ENCODE data around the gene SLAMF6. TPM values are rescaled to one million over a fixed set of nuclear protein-coding genes. Genes with fewer than 3 reads are reported as not detected.
"Not testable (repeated sequence)": the region's sequence is repeated elsewhere in the genome, so short reads cannot be mapped to it uniquely, and the experiment has no call there.

The SLAMF6 gene
- total and polyA plus RNA-seq, 4 donors, result 0.76 to 1.2 (median 0.92) TPM

GRCh38 chr1:160479091-160479490 lies 44.0 kb downstream of the SLAMF6 start:
- H3K36me3 ChIP-seq (ENCODE audit: control insufficient read depth in 4 of 4, insufficient read depth in 3 of 4, low read depth in 1 of 4, low read length in 3 of 4); H3K9ac ChIP-seq (ENCODE audit: low read depth in 1 of 2, low read length in 2 of 2); H3K4me3 ChIP-seq (ENCODE audit: low read depth in 1 of 3, low read length in 3 of 3); H3K4me1 ChIP-seq (ENCODE audit: control insufficient read depth in 4 of 4, insufficient read depth in 4 of 4, low read length in 3 of 4); DNase-seq (ENCODE audit: low spot score); H3K27ac ChIP-seq (ENCODE audit: low read depth in 1 of 2, low read length in 2 of 2); H3K27me3 ChIP-seq (ENCODE audit: control insufficient read depth in 4 of 4, insufficient read depth in 4 of 4, low read length in 3 of 4); H3K9me3 ChIP-seq (ENCODE audit: control insufficient read depth in 4 of 4, low read length in 3 of 4): not testable (repeated sequence)
- 79% methylated on average over 6 of the region's 6 CpGs for WGBS

- Histone ChIP-seq H3K4me3 (ENCODE audit: low read depth in 1 of 3, low read length in 3 of 3) (no peak overlapping the region), H3K27ac (ENCODE audit: low read depth in 1 of 2, low read length in 2 of 2) (no peak overlapping the region), H3K4me1 (ENCODE audit: control insufficient read depth in 4 of 4, insufficient read depth in 4 of 4, low read length in 3 of 4) (no peaks in the 10 kb centered on the region), H3K27me3 (ENCODE audit: control insufficient read depth in 4 of 4, insufficient read depth in 4 of 4, low read length in 3 of 4) (no peaks in the 10 kb centered on the region), H3K9me3 (ENCODE audit: control insufficient read depth in 4 of 4, low read length in 3 of 4) (no peaks in the 10 kb centered on the region), H3K9ac (ENCODE audit: low read depth in 1 of 2, low read length in 2 of 2) (no peak overlapping the region), H3K36me3 (ENCODE audit: control insufficient read depth in 4 of 4, insufficient read depth in 3 of 4, low read depth in 1 of 4, low read length in 3 of 4) (no peaks in the 10 kb centered on the region)
- 96% methylated on average over 1 of the region's 1 CpG for WGBS
- no peak for TF ChIP-seq FOXA2 (IDR thresholded peaks at IDR 0.05)
- no peak for TF ChIP-seq JUND (IDR thresholded peaks at IDR 0.05)
- TF ChIP-seq GABPA (IDR thresholded peaks at IDR 0.05 in 1 of 2, conservative IDR thresholded peaks at IDR 0.05 in 1 of 2), result no peak
- no peak for TF ChIP-seq RAD21 (IDR thresholded peaks at IDR 0.05)
- no peak for TF ChIP-seq REST (IDR thresholded peaks at IDR 0.05)
- TF ChIP-seq EGR1 (IDR thresholded peaks at IDR 0.05; ENCODE audit: low read depth in 2 of 2), result no peak
- no peak for TF ChIP-seq ZBTB33 (IDR thresholded peaks at IDR 0.05)
- no peak for TF ChIP-seq HNF4A (conservative IDR thresholded peaks at IDR 0.05)
- TF ChIP-seq MAX (IDR thresholded peaks at IDR 0.05), result no peak
- no peak for TF ChIP-seq SP1 (IDR thresholded peaks at IDR 0.05)
- no peak for TF ChIP-seq RXRA (IDR thresholded peaks at IDR 0.05)
- TF ChIP-seq CTCF (IDR thresholded peaks at IDR 0.05; ENCODE audit: low read depth, low read length, missing input control), result no peak
- no peak for TF ChIP-seq FOXA1 (IDR thresholded peaks at IDR 0.05)
- no peak for TF ChIP-seq ATF3 (IDR thresholded peaks at IDR 0.05)
- no peak for TF ChIP-seq HNF4G (IDR thresholded peaks at IDR 0.05)
- TF ChIP-seq TAF1 (conservative IDR thresholded peaks at IDR 0.05), result no peak
- no peak for TF ChIP-seq NR2F2 (IDR thresholded peaks at IDR 0.05)
- no peak for TF ChIP-seq YY1 (IDR thresholded peaks at IDR 0.05)
- DNase-seq (ENCODE audit: low spot score), result no peak
Measured at GRCh38 chr1:160474392-160475242, 48.4 kb downstream of the SLAMF6 start.

All from liver (tissue), 9 donors.